Keratinocyte (primary cell): ENCODE results near the gene EIF4G1. TPM values are rescaled to one million over a fixed set of nuclear protein-coding genes. Genes with fewer than 3 reads are reported as not detected.

Experiments used
- DNase-seq: peaks from one replicate; pipeline ENCODE4 v3.0.0-alpha.2; 2011; ENCODE audit warnings: low read depth, missing footprints, low spot score
- FAIRE-seq: peaks from 2 replicates; lab custom pipeline; 2011; peaks lifted over from hg19 to GRCh38; lab: Jason Lieb, UNC
- H2AFZ ChIP-seq: 2 replicates; pipeline ENCODE4 v1.6.0; 2012; ENCODE audit warnings: low read length, control low read depth, inconsistent platforms; ENCODE audit not compliant: control insufficient read depth
- H3K27ac ChIP-seq: 2 replicates; pipeline ENCODE4 v1.5.1; 2011; ENCODE audit warnings: low read length; ENCODE audit not compliant: control insufficient read depth, insufficient read depth
- H3K27me3 ChIP-seq: 3 replicates; pipeline ENCODE4 v1.6.0; 2011; ENCODE audit warnings: low read length; ENCODE audit not compliant: control insufficient read depth, insufficient read depth; ENCODE audit errors: extremely low read depth
- H3K36me3 ChIP-seq, 2 experiments: 2 replicates in 1 of 2; 3 replicates in 1 of 2; pipeline ENCODE4 v1.5.1; 2011; ENCODE audit warnings: low read length in 2 of 2, mild to moderate bottlenecking in 1 of 2; ENCODE audit not compliant: control insufficient read depth in 2 of 2, insufficient read depth in 2 of 2; ENCODE audit errors: extremely low read depth in 1 of 2
- H3K4me1 ChIP-seq: 3 replicates; pipeline ENCODE4 v1.5.1; 2011; ENCODE audit warnings: low read length; ENCODE audit not compliant: control insufficient read depth, insufficient read depth; ENCODE audit errors: extremely low read depth
- H3K4me2 ChIP-seq: 3 replicates; pipeline ENCODE4 v1.6.0; 2011; ENCODE audit warnings: low read depth, low read length; ENCODE audit not compliant: control insufficient read depth, insufficient read depth; ENCODE audit errors: extremely low read depth
- H3K4me3 ChIP-seq, 3 experiments: fragments of 200-600 bp in 1 of 3; sonication (generic) in 1 of 3; 2 replicates in 2 of 3; 3 replicates in 1 of 3; pipeline ENCODE4 v1.5.1; 2011 to 2016; ENCODE audit warnings: low read length in 3 of 3, mild to moderate bottlenecking in 3 of 3, control low read depth in 2 of 3, inconsistent platforms in 1 of 3, low read depth in 1 of 3, mixed read lengths in 1 of 3, mixed run types in 1 of 3, moderate library complexity in 1 of 3; ENCODE audit not compliant: control insufficient read depth in 2 of 3, insufficient read depth in 2 of 3; ENCODE audit errors: extremely low read depth in 1 of 3
- H3K79me2 ChIP-seq: 2 replicates; pipeline ENCODE4 v1.6.0; 2012; ENCODE audit warnings: low read length; ENCODE audit not compliant: control insufficient read depth, insufficient read depth
- H3K9ac ChIP-seq: 3 replicates; pipeline ENCODE4 v1.6.0; 2011; ENCODE audit warnings: low read length; ENCODE audit not compliant: control insufficient read depth, insufficient read depth; ENCODE audit errors: extremely low read depth
- H3K9me1 ChIP-seq: 3 replicates; pipeline ENCODE4 v1.6.0; 2011; ENCODE audit warnings: low read length; ENCODE audit not compliant: control insufficient read depth, insufficient read depth; ENCODE audit errors: extremely low read depth
- H3K9me3 ChIP-seq: 2 replicates; pipeline ENCODE4 v1.5.1; 2012; ENCODE audit warnings: low read depth, low read length; ENCODE audit not compliant: control insufficient read depth
- H4K20me1 ChIP-seq: 3 replicates; pipeline ENCODE4 v1.6.0; 2011; ENCODE audit warnings: low read length; ENCODE audit not compliant: control insufficient read depth, insufficient read depth; ENCODE audit errors: extremely low read depth
- EZH2 ChIP-seq: IDR thresholded peaks from one replicate; pipeline ENCODE4 v1.6.1; 2012; ENCODE audit warnings: inconsistent platforms, mild to moderate bottlenecking, low read length, moderate library complexity
- dilution Hi-C: fragments of 300-500 bp; cut with MboI; formaldehyde crosslinking; loops from one replicate; pipeline ENCODE4 v1.7.0; 2020; ENCODE audit warnings: low sequenced_read_pairs; ENCODE audit not compliant: extremely low pct_ligation_motif_present
- polyA plus RNA-seq, 5 experiments: library from polyadenylated mRNA; depleted of rRNA in 3 of 5; stranded (reverse) in 3 of 5; stranded (forward) in 1 of 5; unstranded in 1 of 5; fragments of >200 nt; gene quantifications; 1 replicate in 1 of 5; 2 replicates in 3 of 5; 3 replicates in 1 of 5; pipeline versions ENCODE4 v1.2.1 to v1.2.3, GENCODE V29; 2011 to 2012; ENCODE audit warnings: missing spikeins in 2 of 5, low read depth in 1 of 5, low replicate concordance in 1 of 5
- TF ChIP-seq, protein P1 (sequence below), 3 experiments: IDR thresholded peaks in 1 of 3; conservative IDR thresholded peaks in 1 of 3; optimal IDR thresholded peaks in 1 of 3; 2 replicates in 2 of 3; 3 replicates in 1 of 3; pipeline versions ENCODE3 to v1.5.1; 2011; ENCODE audit warnings: low read length in 3 of 3, mild to moderate bottlenecking in 3 of 3, moderate library complexity in 2 of 3, control low read depth in 1 of 3, inconsistent platforms in 1 of 3; ENCODE audit not compliant: insufficient read depth in 2 of 3; ENCODE audit errors: extremely low read depth in 1 of 3

Gene EIF4G1
- polyA plus RNA-seq, 1 donor (not counting 4 experiments of a cell fraction or from before 2014, with no cell fraction given), result 225 TPM

DNA sequence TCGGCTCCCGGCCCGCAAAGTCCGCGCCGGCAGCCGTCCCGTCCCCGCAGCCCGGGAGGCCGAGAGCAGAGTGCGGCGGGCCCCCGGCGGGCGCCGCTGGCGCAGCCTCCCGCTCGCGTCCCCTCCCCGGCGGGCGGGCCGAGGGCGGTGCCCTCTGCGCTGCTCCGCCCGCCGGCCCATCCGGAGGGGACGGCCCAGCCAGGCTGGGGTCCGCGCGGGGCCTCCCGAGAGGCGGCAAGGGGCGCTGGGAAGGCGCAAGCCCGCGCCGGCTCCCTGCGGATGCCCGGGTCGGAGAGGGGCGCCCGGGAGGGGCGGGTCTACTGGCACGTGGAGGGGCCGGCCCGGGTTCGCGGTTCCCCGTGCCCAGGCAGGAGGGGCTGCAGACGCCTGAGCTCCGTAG, 47.1 kb downstream of the EIF4G1 start, which contains the start of the genes CLCN2 and POLR2H:
TSS of gene CLCN2 (minus strand) at position 74 of the 400 bp plus-strand sequence. CDS start 126 bp downstream, outside the sequence.
TSS of gene POLR2H (plus strand) at position 179 of the 400 bp plus-strand sequence. CDS start 1,783 bp downstream, outside the sequence.
- Histone ChIP-seq H3K36me3 (peaks cover 8 to 11% of the 10 kb centered on the region in 2 experiments), H3K9me3 (no peaks in the 10 kb centered on the region), H3K9ac (peak within 1 kb of the TSS; percentile 83), H4K20me1 (no peaks in the 10 kb centered on the region), H3K27ac (peak within 1 kb of the TSS; percentile 82), H2AFZ (peak within 1 kb of the TSS; percentile 64), H3K79me2 (peaks cover 21% of the 10 kb centered on the region), H3K27me3 (no peaks in the 10 kb centered on the region), H3K4me2 (peak within 1 kb of the TSS; percentile 74), H3K4me3 (peak within 1 kb of the TSS; percentile 59 to 97 (median 95)), H3K4me1 (peaks cover 22% of the 10 kb centered on the region), H3K9me1 (no peaks in the 10 kb centered on the region)
- DNase-seq (no peak), FAIRE-seq (no peak)
- dilution Hi-C loops, result no loop called here
- no peak for TF ChIP-seq EZH2
- TF ChIP-seq, protein P1, sequence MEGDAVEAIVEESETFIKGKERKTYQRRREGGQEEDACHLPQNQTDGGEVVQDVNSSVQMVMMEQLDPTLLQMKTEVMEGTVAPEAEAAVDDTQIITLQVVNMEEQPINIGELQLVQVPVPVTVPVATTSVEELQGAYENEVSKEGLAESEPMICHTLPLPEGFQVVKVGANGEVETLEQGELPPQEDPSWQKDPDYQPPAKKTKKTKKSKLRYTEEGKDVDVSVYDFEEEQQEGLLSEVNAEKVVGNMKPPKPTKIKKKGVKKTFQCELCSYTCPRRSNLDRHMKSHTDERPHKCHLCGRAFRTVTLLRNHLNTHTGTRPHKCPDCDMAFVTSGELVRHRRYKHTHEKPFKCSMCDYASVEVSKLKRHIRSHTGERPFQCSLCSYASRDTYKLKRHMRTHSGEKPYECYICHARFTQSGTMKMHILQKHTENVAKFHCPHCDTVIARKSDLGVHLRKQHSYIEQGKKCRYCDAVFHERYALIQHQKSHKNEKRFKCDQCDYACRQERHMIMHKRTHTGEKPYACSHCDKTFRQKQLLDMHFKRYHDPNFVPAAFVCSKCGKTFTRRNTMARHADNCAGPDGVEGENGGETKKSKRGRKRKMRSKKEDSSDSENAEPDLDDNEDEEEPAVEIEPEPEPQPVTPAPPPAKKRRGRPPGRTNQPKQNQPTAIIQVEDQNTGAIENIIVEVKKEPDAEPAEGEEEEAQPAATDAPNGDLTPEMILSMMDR (optimal IDR thresholded peaks at IDR 0.05 in 1 of 3, IDR thresholded peaks at IDR 0.05 in 1 of 3, conservative IDR thresholded peaks at IDR 0.05 in 1 of 3; ENCODE audit: extremely low read depth in 1 of 3, insufficient read depth in 2 of 3, low read length in 3 of 3), result no peak

DNA sequence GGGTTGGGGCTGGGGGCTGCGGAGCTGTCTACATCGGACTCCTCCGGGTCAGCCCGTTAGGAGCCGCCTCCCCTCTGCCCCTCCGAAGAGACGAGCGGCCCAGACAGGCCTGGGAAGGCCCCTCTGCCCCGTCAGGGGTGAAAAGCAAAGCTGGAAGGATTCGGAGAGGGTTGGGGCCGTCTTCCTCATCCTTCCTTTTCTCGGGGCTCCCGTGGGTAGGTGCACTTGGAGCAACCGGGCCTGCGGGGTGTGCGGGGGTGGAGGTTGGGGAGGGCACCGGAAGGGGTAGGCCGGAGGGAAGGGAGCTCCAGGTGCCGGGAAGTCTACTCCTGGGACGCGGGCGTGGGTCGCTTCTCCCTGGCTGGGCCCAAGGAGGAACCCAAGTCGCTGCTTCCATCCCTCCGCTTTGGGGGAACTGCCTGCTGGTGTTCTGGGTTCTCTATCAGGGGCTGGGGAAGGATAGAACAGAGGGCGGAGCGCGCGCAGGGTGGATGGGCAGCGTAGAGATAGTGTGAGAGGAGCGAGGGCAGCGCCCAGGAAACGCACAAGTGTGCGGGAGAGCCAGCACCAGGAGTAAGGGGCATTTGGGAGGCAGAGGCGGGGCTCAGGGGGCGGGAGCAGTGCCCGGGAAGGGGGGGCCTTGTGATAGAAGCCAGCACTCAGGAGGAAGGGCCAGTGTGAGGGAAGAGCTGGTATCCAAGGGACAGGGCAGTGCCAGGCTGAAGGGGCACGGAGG, 47.7 kb downstream of the EIF4G1 start:
- peaks cover 12 to 16% of the 10 kb centered on the region in 2 experiments for H3K36me3 ChIP-seq
- peaks cover 25% of the 10 kb centered on the region for H3K79me2 ChIP-seq
- H2AFZ ChIP-seq, result peak overlapping the region; percentile 63
- H3K27me3 ChIP-seq, result no peaks in the 10 kb centered on the region
- dilution Hi-C loops, result no loop called here
- no peak for FAIRE-seq
- DNase-seq, result no peak
- H3K4me2 ChIP-seq, result peak overlapping the region; percentile 74
- H3K9me1 ChIP-seq, result no peaks in the 10 kb centered on the region
- peak overlapping the region; percentile 59 to 97 (median 95) for H3K4me3 ChIP-seq
- peak overlapping the region; percentile 83 for H3K9ac ChIP-seq
- no peaks in the 10 kb centered on the region for H4K20me1 ChIP-seq
- TF ChIP-seq EZH2, result no peak
- TF ChIP-seq, protein P1 (optimal IDR thresholded peaks at IDR 0.05 in 1 of 3, IDR thresholded peaks at IDR 0.05 in 1 of 3, conservative IDR thresholded peaks at IDR 0.05 in 1 of 3; ENCODE audit: extremely low read depth in 1 of 3, insufficient read depth in 2 of 3, low read length in 3 of 3), result no peak
- peak overlapping the region; percentile 82 for H3K27ac ChIP-seq
- H3K9me3 ChIP-seq, result no peaks in the 10 kb centered on the region
- H3K4me1 ChIP-seq, result peaks cover 22% of the 10 kb centered on the region
